Keratinocyte (primary cell): ENCODE results near the gene GFOD2. TPM values are rescaled to one million over a fixed set of nuclear protein-coding genes. Genes with fewer than 3 reads are reported as not detected.

Source experiments
- DNase-seq: peaks from one replicate; pipeline ENCODE4 v3.0.0-alpha.2; 2011; ENCODE audit warnings: low read depth, missing footprints, low spot score
- FAIRE-seq: peaks from 2 replicates; lab custom pipeline; 2011; peaks lifted over from hg19 to GRCh38; lab: Jason Lieb, UNC
- H2AFZ ChIP-seq: 2 replicates; pipeline ENCODE4 v1.6.0; 2012; ENCODE audit warnings: low read length, control low read depth, inconsistent platforms; ENCODE audit not compliant: control insufficient read depth
- H3K27ac ChIP-seq: 2 replicates; pipeline ENCODE4 v1.5.1; 2011; ENCODE audit warnings: low read length; ENCODE audit not compliant: control insufficient read depth, insufficient read depth
- H3K27me3 ChIP-seq: 3 replicates; pipeline ENCODE4 v1.6.0; 2011; ENCODE audit warnings: low read length; ENCODE audit not compliant: control insufficient read depth, insufficient read depth; ENCODE audit errors: extremely low read depth
- H3K36me3 ChIP-seq, 2 experiments: 2 replicates in 1 of 2; 3 replicates in 1 of 2; pipeline ENCODE4 v1.5.1; 2011; ENCODE audit warnings: low read length in 2 of 2, mild to moderate bottlenecking in 1 of 2; ENCODE audit not compliant: control insufficient read depth in 2 of 2, insufficient read depth in 2 of 2; ENCODE audit errors: extremely low read depth in 1 of 2
- H3K4me1 ChIP-seq: 3 replicates; pipeline ENCODE4 v1.5.1; 2011; ENCODE audit warnings: low read length; ENCODE audit not compliant: control insufficient read depth, insufficient read depth; ENCODE audit errors: extremely low read depth
- H3K4me2 ChIP-seq: 3 replicates; pipeline ENCODE4 v1.6.0; 2011; ENCODE audit warnings: low read depth, low read length; ENCODE audit not compliant: control insufficient read depth, insufficient read depth; ENCODE audit errors: extremely low read depth
- H3K4me3 ChIP-seq, 3 experiments: fragments of 200-600 bp in 1 of 3; sonication (generic) in 1 of 3; 2 replicates in 2 of 3; 3 replicates in 1 of 3; pipeline ENCODE4 v1.5.1; 2011 to 2016; ENCODE audit warnings: low read length in 3 of 3, mild to moderate bottlenecking in 3 of 3, control low read depth in 2 of 3, inconsistent platforms in 1 of 3, low read depth in 1 of 3, mixed read lengths in 1 of 3, mixed run types in 1 of 3, moderate library complexity in 1 of 3; ENCODE audit not compliant: control insufficient read depth in 2 of 3, insufficient read depth in 2 of 3; ENCODE audit errors: extremely low read depth in 1 of 3
- H3K79me2 ChIP-seq: 2 replicates; pipeline ENCODE4 v1.6.0; 2012; ENCODE audit warnings: low read length; ENCODE audit not compliant: control insufficient read depth, insufficient read depth
- H3K9ac ChIP-seq: 3 replicates; pipeline ENCODE4 v1.6.0; 2011; ENCODE audit warnings: low read length; ENCODE audit not compliant: control insufficient read depth, insufficient read depth; ENCODE audit errors: extremely low read depth
- H3K9me1 ChIP-seq: 3 replicates; pipeline ENCODE4 v1.6.0; 2011; ENCODE audit warnings: low read length; ENCODE audit not compliant: control insufficient read depth, insufficient read depth; ENCODE audit errors: extremely low read depth
- H3K9me3 ChIP-seq: 2 replicates; pipeline ENCODE4 v1.5.1; 2012; ENCODE audit warnings: low read depth, low read length; ENCODE audit not compliant: control insufficient read depth
- H4K20me1 ChIP-seq: 3 replicates; pipeline ENCODE4 v1.6.0; 2011; ENCODE audit warnings: low read length; ENCODE audit not compliant: control insufficient read depth, insufficient read depth; ENCODE audit errors: extremely low read depth
- CTCF ChIP-seq, 3 experiments: IDR thresholded peaks in 1 of 3; conservative IDR thresholded peaks in 1 of 3; optimal IDR thresholded peaks in 1 of 3; 2 replicates in 2 of 3; 3 replicates in 1 of 3; pipeline versions ENCODE3 to v1.5.1; 2011; ENCODE audit warnings: low read length in 3 of 3, mild to moderate bottlenecking in 3 of 3, moderate library complexity in 2 of 3, control low read depth in 1 of 3, inconsistent platforms in 1 of 3; ENCODE audit not compliant: insufficient read depth in 2 of 3; ENCODE audit errors: extremely low read depth in 1 of 3
- EZH2 ChIP-seq: IDR thresholded peaks from one replicate; pipeline ENCODE4 v1.6.1; 2012; ENCODE audit warnings: inconsistent platforms, mild to moderate bottlenecking, low read length, moderate library complexity
- dilution Hi-C: fragments of 300-500 bp; cut with MboI; formaldehyde crosslinking; loops from one replicate; pipeline ENCODE4 v1.7.0; 2020; ENCODE audit warnings: low sequenced_read_pairs; ENCODE audit not compliant: extremely low pct_ligation_motif_present
- polyA plus RNA-seq, 5 experiments: library from polyadenylated mRNA; depleted of rRNA in 3 of 5; stranded (reverse) in 3 of 5; stranded (forward) in 1 of 5; unstranded in 1 of 5; fragments of >200 nt; gene quantifications; 1 replicate in 1 of 5; 2 replicates in 3 of 5; 3 replicates in 1 of 5; pipeline versions ENCODE4 v1.2.1 to v1.2.3, GENCODE V29; 2011 to 2012; ENCODE audit warnings: missing spikeins in 2 of 5, low read depth in 1 of 5, low replicate concordance in 1 of 5

The GFOD2 gene
- polyA plus RNA-seq, 1 donor (not counting 4 experiments of a cell fraction or from before 2014, with no cell fraction given): 13.2 TPM

DNA sequence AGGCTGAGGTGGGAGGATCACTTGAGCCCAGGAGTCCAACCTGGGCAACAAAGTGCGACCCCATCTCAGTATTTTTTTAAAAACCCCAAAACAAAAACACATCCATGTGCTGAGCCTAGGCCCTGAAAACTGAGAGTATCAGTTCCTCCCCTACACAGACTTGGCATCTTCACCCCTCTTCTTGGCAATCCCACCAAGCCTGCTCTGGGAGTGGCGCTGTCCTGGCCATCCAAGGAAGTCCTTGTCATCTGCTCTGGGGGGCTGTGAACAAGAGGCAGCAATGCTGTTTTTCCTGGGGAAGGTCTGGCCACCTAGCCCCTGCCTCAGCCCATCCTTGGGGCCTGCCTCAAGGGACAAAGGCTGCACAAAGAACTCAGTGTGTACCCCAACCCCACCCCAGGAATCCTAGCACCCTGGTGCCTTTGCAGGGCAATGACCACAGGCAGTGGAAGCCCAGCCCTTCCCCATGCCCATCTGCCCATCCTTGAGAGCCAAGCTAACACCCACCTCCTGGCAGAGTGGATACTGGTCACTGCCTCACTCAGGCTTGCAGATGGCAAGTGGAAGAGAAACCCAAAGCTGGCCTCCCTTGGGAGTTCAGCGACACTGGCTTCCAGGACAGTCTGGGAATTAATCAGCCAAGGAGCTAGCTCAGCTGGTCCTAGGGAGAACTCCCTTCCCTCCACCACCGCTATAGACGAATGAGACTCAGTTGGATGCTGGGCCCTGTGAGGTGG is 14.8 kb upstream of the GFOD2 start:
- no peaks in the 10 kb centered on the region for H3K9me1 ChIP-seq

GRCh38 chr16:67731753-67732095 is 12.6 kb upstream of the GFOD2 start:
- H3K4me2 ChIP-seq: no peak overlapping the region
- no peaks in the 10 kb centered on the region for H3K9me3 ChIP-seq
- no peak overlapping the region for H3K4me3 ChIP-seq
- dilution Hi-C loops: no loop called here
- H3K36me3 ChIP-seq: peaks cover 19 to 37% of the 10 kb centered on the region in 2 experiments
- DNase-seq (no peak), FAIRE-seq (no peak)
- no peak overlapping the region for H3K27ac ChIP-seq
- H3K4me1 ChIP-seq: no peaks in the 10 kb centered on the region
- no peaks in the 10 kb centered on the region for H3K9me1 ChIP-seq
- no peaks in the 10 kb centered on the region for H4K20me1 ChIP-seq
- H3K27me3 ChIP-seq: no peaks in the 10 kb centered on the region
- TF ChIP-seq EZH2 (no peak), CTCF (optimal IDR thresholded peaks at IDR 0.05 in 1 of 3, IDR thresholded peaks at IDR 0.05 in 1 of 3, conservative IDR thresholded peaks at IDR 0.05 in 1 of 3; ENCODE audit: extremely low read depth in 1 of 3, insufficient read depth in 2 of 3, low read length in 3 of 3) (no peak)
- H2AFZ ChIP-seq: no peak overlapping the region
- no peaks in the 10 kb centered on the region for H3K79me2 ChIP-seq
- H3K9ac ChIP-seq: no peak overlapping the region

More for the DNA sequence above, 14.8 kb upstream of the GFOD2 start:
- H3K9ac ChIP-seq: no peak overlapping the region
- H3K9me3 ChIP-seq: no peaks in the 10 kb centered on the region
- dilution Hi-C loops: no loop called here
- no peaks in the 10 kb centered on the region for H3K4me1 ChIP-seq
- no peaks in the 10 kb centered on the region for H4K20me1 ChIP-seq
- H3K4me2 ChIP-seq: no peak overlapping the region
- no peaks in the 10 kb centered on the region for H3K79me2 ChIP-seq
- TF ChIP-seq CTCF (optimal IDR thresholded peaks at IDR 0.05 in 1 of 3, IDR thresholded peaks at IDR 0.05 in 1 of 3, conservative IDR thresholded peaks at IDR 0.05 in 1 of 3; ENCODE audit: extremely low read depth in 1 of 3, insufficient read depth in 2 of 3, low read length in 3 of 3) (no peak), EZH2 (no peak)
- no peaks in the 10 kb centered on the region for H3K27me3 ChIP-seq
- H3K27ac ChIP-seq: no peak overlapping the region
- no peak overlapping the region for H3K4me3 ChIP-seq
- no peak overlapping the region for H2AFZ ChIP-seq
- DNase-seq (no peak), FAIRE-seq (no peak)
- peaks cover 16 to 26% of the 10 kb centered on the region in 2 experiments for H3K36me3 ChIP-seq
